ENCODE measurements around the gene FGF14. TPM values are rescaled to one million over a fixed set of nuclear protein-coding genes. Genes with fewer than 3 reads are reported as not detected.

Gene FGF14
- total and polyA plus RNA-seq, 2 donors (not counting 1 experiment from before 2014, with no cell fraction given), result under 0.01 TPM; not detected in 1

DNA sequence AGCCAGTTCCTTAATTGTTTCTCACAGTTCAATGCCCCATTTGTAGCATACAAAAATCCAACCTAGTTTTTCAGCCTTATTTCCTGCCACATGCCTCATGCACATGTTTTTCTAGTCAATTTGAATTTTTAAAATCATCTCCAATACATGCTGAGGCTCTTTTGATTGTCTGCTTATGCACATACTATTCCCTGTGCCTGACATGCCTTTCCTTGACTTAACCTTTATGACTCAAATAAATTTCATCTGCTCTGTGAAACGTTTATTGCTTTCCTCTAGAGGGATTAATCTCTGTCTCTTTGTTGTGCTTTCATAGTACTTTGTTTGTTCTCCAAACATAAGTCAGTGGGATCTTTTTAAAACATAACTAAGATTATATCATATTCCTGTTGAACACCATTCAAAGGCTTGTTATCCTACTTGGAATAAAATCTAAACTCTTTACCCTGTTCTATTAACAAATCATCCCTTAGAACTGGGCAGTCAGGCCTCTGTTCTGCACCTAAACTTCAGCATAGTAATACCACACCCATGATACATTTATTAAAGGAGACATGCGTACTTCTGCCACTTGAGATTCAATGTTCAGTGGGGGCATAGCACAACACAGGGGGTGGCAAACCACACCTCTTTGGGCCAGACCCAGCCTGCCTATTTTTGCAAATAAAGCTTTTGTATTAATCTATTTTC lies 346.6 kb downstream of the FGF14 start:
- H3K9me3 ChIP-seq (ENCODE audit: control extremely low read depth in 1 of 3, control insufficient read depth in 2 of 3, insufficient read depth in 1 of 3, low read length in 2 of 3), result peaks cover 1 to 14% (median 10%) of the 10 kb centered on the region in 3 donors
- Mint-ChIP-seq H3K27me3 (no peaks in the 10 kb centered on the region), H3K27ac (no peak overlapping the region), H3K9me3 (ENCODE audit: insufficient read depth) (peaks cover 10% of the 10 kb centered on the region), H3K4me3 (no peak overlapping the region), H3K4me1 (no peaks in the 10 kb centered on the region)
- no peak overlapping the region for H2AFZ ChIP-seq (ENCODE audit: insufficient read depth, low read depth, low read length, poor library complexity, severe bottlenecking)
- H3K4me3 ChIP-seq (ENCODE audit: control extremely low read depth in 1 of 5, extremely low read depth in 1 of 5, insufficient read depth in 1 of 5, low read depth in 2 of 5, low read length in 4 of 5), result no peak overlapping the region
- H3K27ac ChIP-seq (ENCODE audit: low read length in 2 of 2), result no peak overlapping the region
- 100% methylated on average over 1 of the region's 2 CpGs for WGBS (ENCODE audit: insufficient coverage)
- TF ChIP-seq EZH2 (IDR thresholded peaks at IDR 0.05; ENCODE audit: borderline replicate concordance, insufficient read depth, low read depth, low read length, poor library complexity, severe bottlenecking), result no peak
- TF ChIP-seq, protein P1, sequence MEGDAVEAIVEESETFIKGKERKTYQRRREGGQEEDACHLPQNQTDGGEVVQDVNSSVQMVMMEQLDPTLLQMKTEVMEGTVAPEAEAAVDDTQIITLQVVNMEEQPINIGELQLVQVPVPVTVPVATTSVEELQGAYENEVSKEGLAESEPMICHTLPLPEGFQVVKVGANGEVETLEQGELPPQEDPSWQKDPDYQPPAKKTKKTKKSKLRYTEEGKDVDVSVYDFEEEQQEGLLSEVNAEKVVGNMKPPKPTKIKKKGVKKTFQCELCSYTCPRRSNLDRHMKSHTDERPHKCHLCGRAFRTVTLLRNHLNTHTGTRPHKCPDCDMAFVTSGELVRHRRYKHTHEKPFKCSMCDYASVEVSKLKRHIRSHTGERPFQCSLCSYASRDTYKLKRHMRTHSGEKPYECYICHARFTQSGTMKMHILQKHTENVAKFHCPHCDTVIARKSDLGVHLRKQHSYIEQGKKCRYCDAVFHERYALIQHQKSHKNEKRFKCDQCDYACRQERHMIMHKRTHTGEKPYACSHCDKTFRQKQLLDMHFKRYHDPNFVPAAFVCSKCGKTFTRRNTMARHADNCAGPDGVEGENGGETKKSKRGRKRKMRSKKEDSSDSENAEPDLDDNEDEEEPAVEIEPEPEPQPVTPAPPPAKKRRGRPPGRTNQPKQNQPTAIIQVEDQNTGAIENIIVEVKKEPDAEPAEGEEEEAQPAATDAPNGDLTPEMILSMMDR (IDR thresholded peaks at IDR 0.05), result no peak
- no peaks in the 10 kb centered on the region for H3K79me2 ChIP-seq (ENCODE audit: control insufficient read depth, insufficient read depth, low read length)
- DNase-seq (no peak), ATAC-seq (ENCODE audit: low read depth) (no peak)
- H3K4me1 ChIP-seq (ENCODE audit: control insufficient read depth in 2 of 2, insufficient read depth in 2 of 2, low read length in 2 of 2), result no peaks in the 10 kb centered on the region
- H3K27me3 ChIP-seq (replicated peaks in 1 of 4; ENCODE audit: control extremely low read depth in 1 of 4, control insufficient read depth in 3 of 4, insufficient read depth in 4 of 4, low read length in 3 of 4), result no peaks in the 10 kb centered on the region
- H4K20me1 ChIP-seq (ENCODE audit: control insufficient read depth, insufficient read depth, low read length, poor library complexity, severe bottlenecking), result no peaks in the 10 kb centered on the region
- H3K36me3 ChIP-seq (replicated peaks in 1 of 2; ENCODE audit: control extremely low read depth in 1 of 2, control insufficient read depth in 1 of 2, extremely low read depth in 1 of 2, insufficient read depth in 2 of 2, low read length in 1 of 2), result no peaks in the 10 kb centered on the region
- ChIA-PET POLR2A (no interaction called here), CTCF (no interaction called here)
- intact Hi-C loops (cut with micrococcal nuclease), result no loop called here
- H3K9ac ChIP-seq (ENCODE audit: low read length), result no peak overlapping the region
- no peak overlapping the region for H3K4me2 ChIP-seq (replicated peaks; ENCODE audit: low read depth, low read length, poor library complexity, severe bottlenecking)

DNA sequence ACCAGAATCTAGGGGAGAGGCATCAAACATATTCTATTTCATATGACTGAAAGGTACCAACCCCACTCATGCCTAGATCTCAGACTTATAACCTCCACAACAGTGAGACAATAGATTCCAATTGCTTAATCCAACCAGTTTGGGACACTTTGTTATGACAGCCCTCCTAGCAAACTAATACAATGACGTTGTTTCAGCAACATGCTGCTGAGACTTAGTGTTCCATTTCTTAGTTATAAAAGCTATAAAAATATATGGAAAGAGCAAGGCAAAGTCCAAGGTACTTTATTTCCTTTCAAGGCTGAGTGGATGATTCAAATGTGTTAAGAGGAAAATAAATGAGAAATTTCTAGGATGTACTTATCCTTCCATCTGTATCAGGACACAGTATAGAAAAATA lies 352.0 kb downstream of the FGF14 start:
- Mint-ChIP-seq H3K4me3 (no peak overlapping the region), H3K27ac (no peak overlapping the region), H3K9me3 (ENCODE audit: insufficient read depth) (peaks cover 10% of the 10 kb centered on the region), H3K27me3 (no peaks in the 10 kb centered on the region), H3K4me1 (no peaks in the 10 kb centered on the region)
- Histone ChIP-seq H4K20me1 (ENCODE audit: control insufficient read depth, insufficient read depth, low read length, poor library complexity, severe bottlenecking) (no peaks in the 10 kb centered on the region), H2AFZ (ENCODE audit: insufficient read depth, low read depth, low read length, poor library complexity, severe bottlenecking) (no peak overlapping the region), H3K4me2 (replicated peaks; ENCODE audit: low read depth, low read length, poor library complexity, severe bottlenecking) (no peak overlapping the region), H3K4me1 (ENCODE audit: control insufficient read depth in 2 of 2, insufficient read depth in 2 of 2, low read length in 2 of 2) (no peaks in the 10 kb centered on the region), H3K27me3 (replicated peaks in 1 of 4; ENCODE audit: control extremely low read depth in 1 of 4, control insufficient read depth in 3 of 4, insufficient read depth in 4 of 4, low read length in 3 of 4) (no peaks in the 10 kb centered on the region), H3K36me3 (replicated peaks in 1 of 2; ENCODE audit: control extremely low read depth in 1 of 2, control insufficient read depth in 1 of 2, extremely low read depth in 1 of 2, insufficient read depth in 2 of 2, low read length in 1 of 2) (no peaks in the 10 kb centered on the region), H3K4me3 (ENCODE audit: control extremely low read depth in 1 of 5, extremely low read depth in 1 of 5, insufficient read depth in 1 of 5, low read depth in 2 of 5, low read length in 4 of 5) (no peak overlapping the region), H3K79me2 (ENCODE audit: control insufficient read depth, insufficient read depth, low read length) (no peaks in the 10 kb centered on the region), H3K9ac (ENCODE audit: low read length) (no peak overlapping the region), H3K27ac (ENCODE audit: low read length in 2 of 2) (no peak overlapping the region), H3K9me3 (ENCODE audit: control extremely low read depth in 1 of 3, control insufficient read depth in 2 of 3, insufficient read depth in 1 of 3, low read length in 2 of 3) (peaks cover under 1 to 14% (median 10%) of the 10 kb centered on the region in 3 donors)
- WGBS (ENCODE audit: insufficient coverage), result no CpG with 5 or more reads among the region's 1 CpG
- DNase-seq (no peak), ATAC-seq (ENCODE audit: low read depth) (no peak)
- CTCF ChIA-PET, result no interaction called here
- POLR2A ChIA-PET, result no interaction called here
- intact Hi-C loops (cut with micrococcal nuclease), result no loop called here
- TF ChIP-seq EZH2 (IDR thresholded peaks at IDR 0.05; ENCODE audit: borderline replicate concordance, insufficient read depth, low read depth, low read length, poor library complexity, severe bottlenecking), result no peak
- TF ChIP-seq, protein P1 (IDR thresholded peaks at IDR 0.05), result no peak

All from B cell (primary cell).